22Rv1 (cell line): ENCODE results near the gene EDEM1.

Experiments
- ZFX ChIP-seq: fragments of 450-650 bp; IDR thresholded peaks from 2 replicates; pipeline ENCODE4 v1.6.1; 2017; ENCODE audit warnings: antibody characterized with exemption, borderline replicate concordance
- TF ChIP-seq, protein P1 (sequence below): fragments of 450-650 bp; IDR thresholded peaks from 2 replicates; pipeline ENCODE4 v1.5.1; 2017; ENCODE audit warnings: mild to moderate bottlenecking

DNA sequence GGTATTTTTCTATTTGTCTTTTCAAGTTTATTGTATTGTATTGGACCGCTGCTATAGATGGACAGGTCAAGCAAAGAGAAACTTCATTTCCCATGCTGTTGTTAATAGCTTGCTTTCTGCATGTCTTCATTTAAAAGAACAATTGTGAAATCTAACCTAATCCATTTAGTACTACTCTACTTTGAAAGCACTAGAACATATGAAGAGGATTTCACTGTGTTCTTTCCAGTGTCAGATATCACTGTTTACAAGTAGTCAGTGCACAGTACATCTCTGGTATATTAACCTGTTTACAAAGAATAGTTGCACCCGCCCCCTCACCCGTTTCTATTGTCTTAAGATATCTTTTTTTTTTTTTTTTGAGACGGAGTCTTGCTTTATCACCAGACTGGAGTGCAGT, 21.8 kb upstream of the EDEM1 start:
- TF ChIP-seq, protein P1, sequence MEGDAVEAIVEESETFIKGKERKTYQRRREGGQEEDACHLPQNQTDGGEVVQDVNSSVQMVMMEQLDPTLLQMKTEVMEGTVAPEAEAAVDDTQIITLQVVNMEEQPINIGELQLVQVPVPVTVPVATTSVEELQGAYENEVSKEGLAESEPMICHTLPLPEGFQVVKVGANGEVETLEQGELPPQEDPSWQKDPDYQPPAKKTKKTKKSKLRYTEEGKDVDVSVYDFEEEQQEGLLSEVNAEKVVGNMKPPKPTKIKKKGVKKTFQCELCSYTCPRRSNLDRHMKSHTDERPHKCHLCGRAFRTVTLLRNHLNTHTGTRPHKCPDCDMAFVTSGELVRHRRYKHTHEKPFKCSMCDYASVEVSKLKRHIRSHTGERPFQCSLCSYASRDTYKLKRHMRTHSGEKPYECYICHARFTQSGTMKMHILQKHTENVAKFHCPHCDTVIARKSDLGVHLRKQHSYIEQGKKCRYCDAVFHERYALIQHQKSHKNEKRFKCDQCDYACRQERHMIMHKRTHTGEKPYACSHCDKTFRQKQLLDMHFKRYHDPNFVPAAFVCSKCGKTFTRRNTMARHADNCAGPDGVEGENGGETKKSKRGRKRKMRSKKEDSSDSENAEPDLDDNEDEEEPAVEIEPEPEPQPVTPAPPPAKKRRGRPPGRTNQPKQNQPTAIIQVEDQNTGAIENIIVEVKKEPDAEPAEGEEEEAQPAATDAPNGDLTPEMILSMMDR: no peak
- no peak for TF ChIP-seq ZFX
